Measurements from ENCODE around the gene TREML1. TPM values are rescaled to one million over a fixed set of nuclear protein-coding genes. Genes with fewer than 3 reads are reported as not detected.

The TREML1 gene
- total and polyA plus RNA-seq, 2 of the 8 experiments (the other 6 are each of a cell fraction or from before 2014, with no cell fraction given): 0.08 TPM; not detected in 1

- Histone ChIP-seq H3K14ac (ENCODE audit: insufficient read length) (no peak overlapping the region), H2BK120ac (replicated peaks; ENCODE audit: low read depth, low read length) (no peak overlapping the region), H3K23me2 (ENCODE audit: low read depth, low read length) (no peaks in the 10 kb centered on the region; the same call in 1 of the 2 replicates), H2AK5ac (ENCODE audit: low read depth, low read length) (no peak overlapping the region), H3K79me1 (ENCODE audit: low read depth, low read length) (no peaks in the 10 kb centered on the region), H3K56ac (replicated peaks; ENCODE audit: insufficient read length, low read depth, low read length) (no peak overlapping the region), H3K4me1 (replicated peaks in 1 of 4; ENCODE audit: control insufficient read depth in 3 of 4, insufficient read depth in 4 of 4, low read length in 3 of 4) (peaks cover 0 to 4% (median 0%) of the 10 kb centered on the region in 4 experiments; a peak in 1 of 7 replicates), H3K9ac (replicated peaks in 1 of 4; ENCODE audit: extremely low read depth in 1 of 4, low read depth in 3 of 4, low read length in 3 of 4) (no peak overlapping the region), H3K18ac (ENCODE audit: extremely low read depth, low read length) (no peak overlapping the region), H2AFZ (ENCODE audit: low read length) (no peak overlapping the region), H2BK15ac (ENCODE audit: low read length) (no peak overlapping the region), H2BK5ac (ENCODE audit: low read depth, low read length) (no peak overlapping the region), H4K91ac (replicated peaks; ENCODE audit: insufficient read length, low read length) (no peak overlapping the region), H3K79me2 (ENCODE audit: control insufficient read depth in 1 of 2, insufficient read depth in 2 of 2, low read length in 2 of 2) (no peaks in the 10 kb centered on the region), H3K4me2 (ENCODE audit: insufficient read depth in 1 of 2, low read depth in 2 of 2, low read length in 2 of 2) (no peak overlapping the region), H3K9me3 (ENCODE audit: insufficient read depth in 2 of 2, low read depth in 1 of 2, low read length in 1 of 2) (no peaks in the 10 kb centered on the region), H2BK20ac (ENCODE audit: low read length) (no peak overlapping the region), H3K23ac (ENCODE audit: insufficient read length) (no peak overlapping the region), H4K20me1 (replicated peaks in 1 of 2; ENCODE audit: control insufficient read depth in 1 of 2, insufficient read depth in 2 of 2, low read length in 2 of 2) (no peaks in the 10 kb centered on the region), H3K4me3 (ENCODE audit: extremely low read depth in 1 of 4, insufficient read depth in 2 of 4, low read depth in 3 of 4, low read length in 4 of 4) (no peak overlapping the region), H4K8ac (ENCODE audit: extremely low read depth, insufficient read depth, low read length) (no peak overlapping the region), H3K36me3 (ENCODE audit: control insufficient read depth in 2 of 4, insufficient read depth in 4 of 4, low read length in 3 of 4) (no peaks in the 10 kb centered on the region), H3K4ac (replicated peaks; ENCODE audit: insufficient read length, low read depth, low read length) (no peak overlapping the region), H2BK12ac (ENCODE audit: low read depth, low read length) (no peak overlapping the region), H3K27ac (ENCODE audit: low read depth, low read length) (no peak overlapping the region), H3K27me3 (replicated peaks in 1 of 4; ENCODE audit: control insufficient read depth in 3 of 4, extremely low read depth in 1 of 4, insufficient read depth in 3 of 4, low read length in 3 of 4) (no peaks in the 10 kb centered on the region), H4K5ac (ENCODE audit: insufficient read length, low read depth, low read length) (no peak overlapping the region)
- WGBS, 2 experiments (ENCODE audit: extremely low coverage in 1 of 2, insufficient coverage in 1 of 2, insufficient read length in 1 of 2, insufficient replicate concordance in 2 of 2, low coverage in 1 of 2, low lambda C conversion rate in 2 of 2, missing lambda C conversion rate in 1 of 2): 84% methylated on average over 4 of the region's 4 CpGs; no CpG with 5 or more reads in 1 of the 2 experiments
- no peak for DNase-seq (ENCODE audit: low read depth in 1 of 2, low spot score in 2 of 2)
- no peak for FAIRE-seq
- ChIA-PET CTCF (ENCODE audit: partially characterized antibody) (interaction anchor here (1.6 to 4.8 kb wide), 4 partner anchors 9 to 35 kb away, joined by 5 to 51 read pairs (median 19); no protein-coding TSS in a partner anchor), POLR2A (ENCODE audit: partially characterized antibody) (no interaction called here)
- TF ChIP-seq CTBP2 (IDR thresholded peaks at IDR 0.05; ENCODE audit: borderline replicate concordance, insufficient read depth, insufficient read length, low read length) (no peak), JUN (IDR thresholded peaks at IDR 0.05; ENCODE audit: low read depth, low read length) (no peak)
Observed at GRCh38 chr6:41179163-41179562, 25.0 kb upstream of the TREML1 start.
